ENCODE results near the gene SPNS3.

The SPNS3 gene

DNA sequence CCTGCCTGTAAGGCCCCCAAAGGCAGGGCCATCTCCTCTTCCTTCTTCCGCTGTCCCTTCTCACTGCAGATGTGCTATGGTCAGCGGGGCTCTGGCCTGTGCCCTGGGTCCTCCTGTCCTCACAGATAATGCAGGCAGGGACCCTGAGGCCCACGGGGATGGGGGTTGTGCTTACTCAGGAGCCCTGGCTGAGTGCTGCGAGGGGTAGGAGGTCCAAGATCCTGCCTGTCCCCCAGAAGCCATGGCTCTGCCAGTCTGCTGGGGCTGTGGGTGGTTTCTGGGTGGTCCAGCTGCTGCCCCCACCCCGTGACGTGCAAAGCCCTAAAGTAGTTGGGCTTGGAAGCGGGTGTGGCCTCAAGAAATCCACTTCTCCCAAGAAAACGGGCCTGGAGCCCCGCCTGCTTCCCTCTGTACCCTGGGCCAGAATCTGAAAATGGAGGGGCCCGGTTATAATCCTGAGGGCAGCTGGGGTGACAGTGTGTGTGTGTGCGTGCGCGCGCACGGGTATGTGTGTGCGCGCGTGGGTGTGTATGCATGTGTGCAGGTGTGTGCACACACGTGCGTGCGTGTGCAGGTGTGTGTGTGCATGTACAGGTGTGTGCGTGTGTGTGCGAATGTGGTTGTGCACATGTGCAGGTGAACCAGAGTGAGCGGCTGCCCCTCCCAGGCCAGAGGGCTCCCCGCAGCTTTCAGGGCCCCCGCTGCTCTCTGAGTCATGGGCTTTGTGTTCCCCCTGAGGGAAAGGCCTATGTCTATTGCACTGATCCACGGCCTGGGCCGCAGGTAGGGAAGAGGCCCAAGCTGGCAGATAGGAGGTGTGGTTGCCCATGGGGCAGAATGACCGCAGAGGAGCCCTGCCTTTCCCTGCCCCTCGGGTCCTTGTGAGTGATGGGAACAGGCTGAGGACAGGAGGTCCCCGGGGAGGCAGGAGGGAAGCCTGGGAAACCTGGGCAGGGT, 78.7 kb downstream of the SPNS3 start:
- no peak for DNase-seq

DNA sequence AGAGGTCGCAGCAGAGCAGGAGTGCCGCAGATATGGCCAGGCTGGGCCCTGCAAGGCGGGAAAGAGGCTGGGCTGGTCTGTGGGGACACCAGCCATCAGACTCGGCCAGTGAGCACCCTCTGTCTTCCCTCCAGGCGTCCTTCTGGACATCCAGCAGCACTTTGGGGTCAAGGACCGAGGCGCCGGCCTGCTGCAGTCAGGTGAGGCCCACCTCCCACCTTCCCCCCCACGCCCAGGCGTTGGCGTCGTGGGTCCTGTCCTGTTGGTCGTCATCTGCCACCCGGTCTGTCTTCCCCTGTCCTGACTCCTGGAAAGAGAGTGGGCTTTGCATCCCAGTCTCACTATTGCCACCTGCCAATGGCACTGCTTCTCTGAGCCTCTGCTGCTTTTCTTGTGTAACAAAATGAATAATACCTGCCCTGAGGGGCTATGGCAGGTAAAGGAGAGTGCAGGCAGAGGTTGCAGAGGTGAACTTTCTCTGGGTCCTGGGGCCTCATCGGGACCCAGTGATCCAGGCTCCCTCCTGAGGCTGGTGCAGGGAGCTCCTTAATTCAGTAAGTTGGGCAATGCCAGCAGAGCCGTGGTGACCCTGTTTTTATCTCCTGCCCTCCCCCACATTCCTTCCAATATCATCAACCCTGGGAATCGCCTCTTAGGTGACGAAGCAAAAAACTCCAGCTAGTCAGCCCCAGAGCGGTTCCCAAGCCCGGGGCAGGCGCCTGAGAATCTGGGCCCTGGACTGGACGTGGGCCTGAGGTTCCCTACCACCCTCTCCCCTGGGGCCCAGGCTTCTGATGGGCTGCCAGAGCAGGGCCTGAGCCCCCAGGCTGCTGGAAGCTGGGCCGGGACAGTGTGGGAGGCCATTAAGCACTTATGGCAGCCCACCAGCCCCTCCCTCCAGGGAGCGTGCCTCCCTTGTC, 79.6 kb downstream of the SPNS3 start:
- DNase-seq: no peak

DNA sequence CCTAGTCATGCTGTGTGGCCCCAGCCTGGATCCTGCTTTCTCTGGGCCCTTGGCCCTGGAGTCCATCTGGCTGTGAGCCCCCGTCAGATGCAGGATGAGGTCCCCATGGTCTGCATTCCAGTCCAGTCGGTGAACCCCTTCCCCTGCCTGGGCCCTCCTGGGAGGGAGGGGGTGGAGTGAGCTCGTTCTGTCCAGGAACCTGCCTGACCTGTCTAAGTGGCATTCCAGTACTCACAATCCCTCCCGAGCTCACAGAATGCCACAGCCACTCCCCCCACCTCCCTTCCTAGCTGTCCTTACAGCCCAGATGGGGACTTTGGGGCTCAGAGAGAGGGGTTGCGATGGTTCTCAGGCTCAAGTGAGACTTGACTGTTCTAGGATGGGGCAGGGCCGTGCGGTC, 80.5 kb downstream of the SPNS3 start:
- no peak for DNase-seq

DNA sequence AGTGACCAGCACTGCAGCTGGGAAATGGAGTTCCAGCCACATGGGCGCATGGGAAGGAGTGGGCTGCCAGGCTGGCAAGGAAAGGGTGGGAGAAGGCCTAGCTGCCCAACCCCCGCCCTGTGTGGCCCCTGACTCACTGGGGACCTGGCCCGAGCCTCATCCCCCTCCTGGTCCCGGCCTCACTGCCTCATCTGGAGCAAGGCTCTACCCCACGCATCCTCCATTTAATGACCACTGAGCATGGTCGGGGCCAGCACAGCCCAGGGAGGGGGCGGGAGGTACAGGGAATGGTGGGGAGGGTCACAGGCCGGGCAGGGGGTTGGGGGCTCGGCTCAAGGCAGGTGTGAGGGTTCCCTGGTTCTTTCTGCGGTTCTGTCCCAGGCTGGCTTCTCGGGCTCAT, 81.0 kb downstream of the SPNS3 start:
- DNase-seq: no peak

DNA sequence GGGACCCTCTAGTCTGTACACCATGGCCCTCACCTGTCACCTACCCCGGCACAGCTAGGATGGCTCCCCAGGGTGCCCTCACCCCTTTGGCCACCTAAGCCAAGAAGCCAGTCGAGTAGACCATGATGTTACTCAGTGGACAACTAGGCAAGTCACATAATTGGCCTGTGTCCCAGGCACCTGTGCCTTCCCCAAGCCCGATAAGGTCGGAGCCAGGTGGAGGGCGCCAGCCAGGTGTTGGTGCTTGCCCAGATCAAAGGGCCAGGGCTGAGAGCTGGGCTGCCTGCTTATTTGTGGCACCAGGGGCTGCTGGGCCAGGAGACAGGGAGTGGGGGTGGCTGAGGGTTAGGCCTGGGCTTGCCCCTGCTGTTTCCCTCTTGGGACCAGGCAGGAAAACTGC, 81.8 kb downstream of the SPNS3 start:
- DNase-seq: no peak

DNA sequence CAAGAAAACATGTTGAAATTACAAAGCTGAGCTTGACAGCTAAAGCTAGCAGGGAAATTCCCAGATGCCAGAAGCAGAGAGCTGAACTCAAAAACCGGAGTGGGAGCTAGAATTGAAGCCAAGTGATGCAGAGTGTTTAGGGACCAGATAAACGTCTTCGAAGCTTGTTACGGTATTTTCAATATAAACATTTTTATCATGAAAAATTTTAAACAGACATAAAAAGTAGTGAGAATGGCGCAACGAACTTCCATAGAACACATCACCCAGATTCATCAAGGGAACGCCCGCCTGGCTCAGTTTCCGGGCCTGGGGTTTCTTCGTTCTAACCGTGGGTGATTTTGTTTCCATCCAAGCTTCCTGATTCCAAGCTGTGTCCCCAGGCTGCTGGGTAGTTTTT, 83.0 kb downstream of the SPNS3 start:
- no peak for DNase-seq

DNA sequence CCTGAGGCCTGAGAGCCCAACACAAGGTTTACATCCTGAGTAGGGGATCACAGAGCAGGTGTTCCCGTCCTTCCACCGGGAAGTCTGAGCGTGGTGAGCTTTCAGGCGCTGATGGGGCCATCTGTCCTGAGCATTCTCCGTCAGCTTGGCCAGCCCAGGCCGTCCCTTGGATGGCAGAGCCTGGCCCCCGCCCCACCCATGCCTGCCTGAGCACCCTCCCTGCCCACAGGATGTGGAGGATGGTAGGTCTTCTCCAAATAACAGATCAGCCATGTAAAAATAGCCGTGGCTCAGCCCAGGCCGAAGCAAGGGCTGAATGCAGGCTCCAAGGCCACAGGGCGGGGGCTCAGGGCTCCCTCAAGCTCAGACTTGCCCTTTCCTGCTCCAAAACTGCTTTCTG, 85.2 kb downstream of the SPNS3 start:
- DNase-seq: no peak

DNA sequence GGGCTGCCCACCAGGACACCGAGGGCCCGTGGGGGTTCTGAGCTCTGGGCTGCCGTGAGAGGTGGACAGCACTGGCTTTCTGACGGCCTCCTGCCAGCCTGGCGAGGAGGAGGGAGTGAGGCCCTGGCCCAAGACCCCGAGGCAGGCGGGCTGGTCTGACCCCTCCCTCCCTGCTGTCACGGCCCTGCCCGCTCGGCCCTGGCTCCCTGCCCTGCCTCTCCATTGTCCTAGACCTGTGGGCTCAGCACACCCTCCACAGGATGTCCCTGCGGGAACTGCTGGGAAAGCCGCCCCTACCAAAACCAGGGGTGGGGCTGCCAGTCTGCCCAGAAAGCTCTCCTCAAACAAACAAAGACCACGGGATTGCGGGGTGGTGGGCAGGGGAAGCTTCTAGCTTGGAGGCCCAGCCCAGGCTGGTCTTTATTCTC, 85.6 kb downstream of the SPNS3 start:
- DNase-seq: no peak

DNA sequence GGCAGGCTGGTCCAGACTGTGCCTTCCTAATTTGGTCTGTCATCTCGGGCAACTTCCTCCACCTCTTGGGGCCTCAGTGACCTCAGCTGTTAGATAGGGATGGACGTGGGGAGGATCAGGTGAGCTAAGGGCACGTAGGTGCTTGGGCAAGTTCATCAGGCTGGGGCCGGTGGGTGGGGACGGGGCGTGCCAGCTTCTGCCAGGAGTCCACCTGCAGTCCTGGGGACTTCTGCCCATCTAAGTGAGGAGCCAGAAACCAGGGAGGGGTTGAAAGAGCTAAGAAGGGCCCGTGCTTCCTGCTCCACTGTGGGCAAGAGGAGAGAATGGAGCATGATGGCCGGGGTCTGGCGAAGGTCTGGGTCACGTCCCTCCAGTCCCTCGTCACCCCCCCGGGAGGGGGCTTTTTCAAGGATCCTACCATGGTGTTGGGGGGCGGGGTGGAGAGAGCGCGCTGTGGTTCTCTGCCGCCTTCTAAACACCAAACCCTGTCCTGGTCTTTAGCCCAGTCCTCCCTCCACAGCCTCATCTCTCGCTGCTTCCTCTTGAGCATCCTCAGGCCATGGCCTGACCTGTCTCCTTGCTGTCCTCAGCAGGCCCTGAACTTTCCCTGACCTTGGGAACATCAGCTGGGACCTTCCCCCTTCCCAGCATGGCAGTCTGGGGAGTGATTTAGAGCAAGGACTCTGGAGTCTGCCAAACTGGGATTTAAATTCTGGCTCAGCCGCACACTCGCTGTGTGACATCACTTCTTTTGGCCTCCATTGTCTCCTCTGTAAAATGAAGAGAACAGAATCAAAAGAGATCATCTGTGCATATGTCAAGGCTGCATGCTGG, 86.5 kb downstream of the SPNS3 start:
- no peak for DNase-seq

DNA sequence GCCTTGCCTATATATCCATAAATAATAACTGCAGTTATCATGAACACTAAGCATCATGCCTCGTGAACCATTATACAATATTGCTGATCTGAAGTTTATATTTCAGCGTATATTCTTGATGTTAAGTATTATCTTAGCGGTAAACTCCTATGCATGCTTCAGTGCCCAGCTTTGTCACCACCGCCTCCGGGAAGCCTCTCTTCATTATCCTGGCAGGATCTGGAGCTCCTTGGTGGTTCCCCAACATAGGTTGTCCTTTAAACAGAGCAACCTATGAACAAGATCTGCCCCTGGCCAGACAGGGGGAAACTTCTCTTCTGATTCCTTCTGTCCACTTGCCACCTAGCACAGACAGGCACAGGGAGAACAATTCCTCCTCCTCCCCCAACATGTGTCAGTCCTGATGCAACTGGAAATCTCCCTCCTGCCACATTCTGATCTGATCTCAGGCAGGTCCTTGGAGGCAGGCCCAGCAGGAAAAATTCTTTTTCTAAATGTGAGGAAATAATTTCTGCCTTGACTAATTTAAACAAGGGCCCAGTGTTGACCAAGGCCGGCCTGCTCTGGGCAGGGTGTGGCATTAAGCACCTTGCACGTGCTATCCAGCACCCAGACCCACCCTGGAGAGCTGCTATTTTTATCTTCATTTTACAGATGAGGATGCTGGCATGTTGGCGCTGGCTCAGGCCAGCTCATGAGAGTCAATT, 87.3 kb downstream of the SPNS3 start:
- DNase-seq: no peak

DNA sequence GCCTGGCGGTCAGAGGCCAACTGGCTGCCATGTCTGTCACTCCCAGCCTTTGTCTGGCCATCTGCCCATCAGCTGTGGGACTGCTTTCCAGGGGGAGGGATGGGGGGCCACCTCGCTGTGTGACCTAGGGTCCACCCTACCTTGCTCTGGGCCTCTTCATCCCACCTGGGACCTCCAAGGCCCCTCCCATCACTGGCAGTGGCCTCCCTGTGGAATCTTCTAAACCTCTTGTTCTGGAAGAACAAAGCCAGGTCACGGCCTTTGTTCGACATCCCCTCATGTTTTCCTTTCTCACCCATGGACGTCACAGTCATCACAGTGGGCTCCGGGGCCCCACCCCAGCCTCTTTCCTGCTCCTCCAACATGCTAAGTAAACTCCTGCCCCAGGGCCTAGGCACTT, 88.9 kb downstream of the SPNS3 start:
- no peak for DNase-seq

DNA sequence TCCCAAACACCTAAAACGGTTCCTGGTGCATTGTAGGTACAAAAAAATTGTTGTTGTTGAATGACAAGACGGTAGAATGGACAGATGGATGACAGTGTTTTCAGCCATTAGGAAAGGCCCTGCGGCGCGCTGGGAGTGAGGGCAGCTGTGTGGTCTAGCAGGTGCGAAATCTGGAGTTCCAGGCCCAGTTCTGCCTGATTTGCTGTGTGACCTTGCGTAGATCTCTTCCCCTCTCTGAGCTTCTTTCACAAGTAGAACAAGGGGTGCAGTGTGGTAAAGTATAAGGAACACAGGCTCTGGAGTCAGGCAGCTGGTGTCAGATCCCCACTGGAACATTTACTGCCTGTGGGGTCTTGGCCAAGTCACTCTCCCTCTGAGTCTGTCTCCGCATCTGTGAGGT, 90.2 kb downstream of the SPNS3 start:
- DNase-seq: no peak

DNA sequence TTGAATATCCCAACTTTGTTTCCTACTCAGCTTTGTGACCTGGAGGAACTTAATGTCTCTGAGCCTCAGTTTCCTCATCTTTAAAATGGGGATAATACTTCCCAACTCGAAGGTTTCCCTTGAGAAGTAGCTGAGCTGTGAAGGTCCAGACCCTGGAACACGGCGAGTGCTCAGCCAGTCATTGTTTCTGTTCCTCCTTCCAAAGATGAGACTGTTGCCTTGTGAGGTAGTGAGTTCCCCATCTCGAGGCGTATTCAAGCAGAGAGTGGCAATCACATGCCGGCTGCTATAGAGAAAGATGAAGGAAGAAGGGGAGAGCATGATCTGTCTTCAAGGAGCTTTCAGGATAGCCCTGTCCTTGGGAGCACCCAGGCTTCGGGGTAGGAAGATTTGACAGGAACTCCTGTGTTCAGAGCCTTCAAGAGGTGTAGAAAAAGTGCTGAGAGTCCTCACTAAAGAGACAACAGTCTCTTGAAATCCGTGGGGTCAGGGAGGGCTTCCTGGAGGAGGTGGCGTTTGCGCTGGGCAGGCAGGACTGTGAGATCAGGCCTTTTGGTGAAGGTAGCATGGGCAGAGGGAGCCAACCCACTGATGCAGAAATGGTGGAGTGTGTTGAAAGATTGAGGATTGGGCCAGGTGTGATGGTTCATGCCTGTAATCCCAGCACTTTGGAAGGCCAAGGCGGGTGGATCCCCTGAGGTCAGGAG, 92.1 kb downstream of the SPNS3 start:
- no peak for DNase-seq

DNA sequence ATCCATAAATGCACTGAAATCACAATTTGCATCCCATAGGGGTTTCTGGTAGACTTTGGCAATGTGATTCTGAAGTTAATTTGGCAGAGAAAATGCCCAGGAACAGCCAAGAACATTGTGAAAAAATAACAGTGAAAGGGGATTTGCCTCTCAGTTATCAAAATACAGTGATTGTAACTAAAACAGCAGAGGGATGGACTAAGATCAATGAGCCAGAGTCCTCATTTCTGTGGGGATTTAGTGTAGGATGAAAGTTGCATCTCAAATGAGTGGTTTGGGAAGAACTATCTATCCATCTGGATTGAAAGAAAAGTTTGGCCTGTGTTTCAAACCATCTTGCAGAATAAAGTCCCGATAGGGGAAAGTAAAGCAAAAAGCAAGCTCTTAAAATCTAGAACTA, 93.4 kb downstream of the SPNS3 start:
- no peak for DNase-seq

DNA sequence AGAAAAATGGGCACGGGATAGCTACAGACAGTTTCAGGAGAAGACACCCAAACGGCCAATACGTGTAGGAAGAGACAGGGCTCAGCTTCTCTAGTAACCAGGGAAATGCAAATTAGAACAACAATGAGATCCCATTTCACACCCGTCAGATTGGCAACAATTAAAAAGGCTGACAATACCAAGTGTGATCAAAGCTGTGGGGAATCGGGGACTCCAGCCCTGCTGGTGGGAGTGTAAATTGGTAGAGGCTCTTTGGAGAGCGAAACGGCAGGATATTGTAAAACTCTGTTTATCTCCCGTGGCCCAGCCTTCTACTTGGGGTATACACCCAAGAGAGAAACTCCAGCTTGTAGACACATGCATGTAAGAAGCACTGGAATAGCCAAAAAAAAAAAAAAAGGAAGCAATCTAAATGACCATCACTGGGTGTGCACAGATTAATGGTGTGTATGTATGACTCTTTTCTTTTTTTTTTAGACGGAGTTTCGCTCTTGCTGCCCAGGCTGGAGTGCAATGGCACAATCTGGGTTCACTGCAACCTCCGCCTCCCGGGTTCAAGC, 93.9 kb downstream of the SPNS3 start:
- no peak for DNase-seq

DNA sequence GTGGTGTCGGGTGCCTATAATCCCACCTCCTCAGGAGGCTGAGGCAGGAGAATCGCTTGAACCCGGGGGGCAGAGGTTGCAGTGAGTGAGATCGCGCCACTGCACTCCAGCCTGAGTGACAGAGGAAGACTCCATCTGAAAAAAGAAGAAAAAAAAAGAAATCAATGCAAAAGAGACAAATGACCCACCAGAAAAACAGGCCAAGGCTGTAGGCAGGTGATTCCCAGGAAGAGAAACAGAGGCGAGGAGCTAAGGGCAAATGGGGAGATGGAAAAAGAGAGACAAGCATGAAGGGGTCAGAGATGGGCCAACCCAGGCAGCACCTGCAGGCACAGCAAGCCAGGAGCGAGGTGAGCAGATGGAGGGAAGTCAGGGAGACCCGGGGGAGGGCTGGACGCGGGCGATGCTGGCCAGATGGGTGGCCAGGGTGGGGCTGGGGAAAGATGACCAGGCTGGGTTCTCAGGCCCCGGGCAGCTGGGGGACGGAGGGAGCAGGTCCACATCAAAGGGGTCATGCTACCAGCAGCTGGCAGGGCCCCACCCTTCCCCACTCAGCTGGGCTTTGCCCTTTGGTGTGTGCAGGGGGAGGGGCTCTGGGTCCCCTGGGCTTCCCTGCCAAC, 95.9 kb downstream of the SPNS3 start:
- no peak for DNase-seq

DNA sequence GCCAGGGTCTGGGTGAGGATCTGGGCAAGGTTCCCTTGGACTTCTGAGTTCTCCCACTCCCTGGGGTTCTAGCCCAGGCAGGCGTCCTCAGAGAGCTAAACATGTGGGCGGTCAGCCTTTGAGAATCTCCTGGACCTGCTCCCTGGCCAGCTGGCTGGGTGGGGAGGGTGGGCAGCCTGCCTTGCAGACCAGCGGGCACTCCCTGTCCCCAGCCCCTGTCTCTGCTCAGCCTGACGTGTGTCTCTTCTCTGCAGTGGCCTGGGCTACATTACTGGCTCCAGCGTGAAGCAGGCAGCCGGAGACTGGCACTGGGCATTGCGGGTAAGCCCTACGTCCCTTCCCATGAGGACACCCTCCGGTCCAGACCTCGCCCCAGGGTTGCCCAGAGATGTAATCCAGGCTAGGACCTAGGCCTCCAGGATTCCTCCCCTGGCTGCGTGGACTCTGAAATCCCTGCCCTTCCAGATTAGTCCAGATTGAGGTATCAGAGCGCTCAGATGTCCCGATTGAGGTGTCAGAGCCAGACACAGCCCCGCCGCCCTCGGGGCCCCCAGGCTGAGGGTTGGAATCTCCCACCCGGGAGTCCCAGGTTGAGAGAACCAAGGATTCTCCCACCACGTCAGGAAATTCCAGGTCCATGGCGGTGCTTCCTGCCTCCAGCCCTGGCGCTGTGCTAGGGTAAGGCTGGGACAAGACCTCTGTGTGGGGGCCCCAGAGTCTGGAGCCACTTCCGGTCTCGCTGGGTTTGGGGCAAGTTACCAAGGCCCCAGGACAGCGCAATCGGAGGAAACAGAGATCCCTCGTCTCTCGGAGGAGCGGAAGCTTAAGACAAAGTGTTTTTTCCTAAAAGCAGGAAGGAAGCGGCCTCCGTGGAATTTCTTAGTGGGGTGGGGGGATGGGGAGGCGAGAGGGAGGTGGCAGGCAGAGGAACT, 97.3 kb downstream of the SPNS3 start:
- DNase-seq: no peak

DNA sequence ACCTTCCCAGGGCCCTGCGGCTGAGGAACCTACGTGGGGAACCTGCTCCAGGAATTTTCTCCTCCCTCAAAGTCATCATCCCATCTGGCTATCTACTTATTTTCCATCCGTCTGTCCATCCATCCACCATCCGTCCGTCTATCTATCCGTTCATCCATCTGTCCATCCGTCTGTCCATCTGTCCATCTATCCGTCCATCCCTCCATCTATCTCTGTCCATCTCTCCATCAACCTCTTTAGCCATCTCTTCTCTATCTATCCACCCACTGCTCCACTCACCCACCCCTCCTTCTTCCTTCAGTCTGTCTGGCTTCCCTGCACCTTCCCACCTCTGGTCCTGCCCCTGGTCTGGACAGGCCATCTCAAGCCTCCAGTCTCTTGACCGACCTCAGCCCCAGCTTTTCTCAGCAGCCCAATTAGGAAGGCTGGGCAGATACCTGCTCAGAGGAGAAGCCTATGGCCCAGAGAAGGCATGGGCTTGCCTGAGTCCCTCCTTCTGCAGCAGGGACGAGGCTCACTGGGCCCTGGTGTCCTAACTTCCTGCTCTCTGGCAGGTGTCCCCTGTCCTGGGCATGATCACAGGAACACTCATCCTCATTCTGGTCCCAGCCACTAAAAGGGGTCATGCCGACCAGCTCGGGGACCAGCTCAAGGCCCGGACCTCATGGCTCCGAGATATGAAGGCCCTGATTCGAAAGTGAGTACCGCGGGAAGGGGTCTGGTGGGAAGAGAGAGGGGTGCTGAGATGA, 98.4 kb downstream of the SPNS3 start:
- DNase-seq: no peak

All from activated CD4-positive, alpha-beta T cell treated with anti-CD3 and anti-CD28 coated beads, Interleukin-2, amount 50 U/mL, for 48 hours (primary cell).